ENCODE results near the gene TMEM184B.

The TMEM184B gene

GRCh38 chr22:38272373-38273134 is at the start of gene TMEM184B:
Gene TMEM184B (minus strand): TSS chr22:38273010. CDS start chr22:38247961, 25,049 bp downstream.
- DNase-seq (ENCODE audit: low read depth in 2 of 2): peak; percentile 45 to 54

- DNase-seq (ENCODE audit: low read depth in 2 of 2): no peak
Measured at GRCh38 chr22:38320605-38321402, 48.0 kb upstream of the TMEM184B start.

- DNase-seq (ENCODE audit: low read depth in 2 of 2): no peak
Measured at GRCh38 chr22:38318792-38319773, 46.3 kb upstream of the TMEM184B start.

GRCh38 chr22:38317995-38318715 is 45.3 kb upstream of the TMEM184B start:
- DNase-seq (ENCODE audit: low read depth in 2 of 2): no peak

- peak; percentile 47 to 53 for DNase-seq (ENCODE audit: low read depth in 2 of 2)
Measured at GRCh38 chr22:38317122-38317994, 44.5 kb upstream of the TMEM184B start, which contains the start of gene CSNK1E. Gene CSNK1E (minus strand): TSS chr22:38317433. CDS start chr22:38314157, 3,276 bp downstream.

- DNase-seq (ENCODE audit: low read depth in 2 of 2): no peak
Measured at GRCh38 chr22:38316364-38317121, 43.7 kb upstream of the TMEM184B start.

GRCh38 chr22:38315823-38316363 is 43.1 kb upstream of the TMEM184B start:
- DNase-seq (ENCODE audit: low read depth in 2 of 2): no peak

GRCh38 chr22:38314933-38315822 is 42.4 kb upstream of the TMEM184B start:
- DNase-seq (ENCODE audit: low read depth in 2 of 2): no peak

GRCh38 chr22:38314051-38314932 is 41.5 kb upstream of the TMEM184B start:
- no peak for DNase-seq (ENCODE audit: low read depth in 2 of 2)

GRCh38 chr22:38313384-38313955 is 40.7 kb upstream of the TMEM184B start:
- DNase-seq (ENCODE audit: low read depth in 2 of 2): no peak

GRCh38 chr22:38312261-38312800 is 39.5 kb upstream of the TMEM184B start:
- no peak for DNase-seq (ENCODE audit: low read depth in 2 of 2)

GRCh38 chr22:38311323-38311620 is 38.5 kb upstream of the TMEM184B start:
- DNase-seq (ENCODE audit: low read depth in 2 of 2): no peak

- no peak for DNase-seq (ENCODE audit: low read depth in 2 of 2)
Measured at GRCh38 chr22:38310518-38311322, 37.9 kb upstream of the TMEM184B start.

- DNase-seq (ENCODE audit: low read depth in 2 of 2): no peak
Measured at GRCh38 chr22:38309614-38310517, 37.1 kb upstream of the TMEM184B start.
